ENCODE measurements around the gene DVL1. TPM values are rescaled to one million over a fixed set of nuclear protein-coding genes. Genes with fewer than 3 reads are reported as not detected.

Gene DVL1
- total and polyA plus RNA-seq, 9 of the 15 experiments (the other 6 are each of a cell fraction or from before 2014, with no cell fraction given), result 0.62 to 135 (median 24.3) TPM

- TF ChIP-seq SNRNP70 (optimal IDR thresholded peaks at IDR 0.05; ENCODE audit: low read depth, low read length), result no peak
- no peak for TF ChIP-seq MYBL2 (IDR thresholded peaks at IDR 0.05; ENCODE audit: low read depth)
- no peak for TF ChIP-seq MYBL2 (CRISPR knock-in tag; IDR thresholded peaks at IDR 0.05; ENCODE audit: borderline replicate concordance)
- TF ChIP-seq HDAC3 (IDR thresholded peaks at IDR 0.05; ENCODE audit: borderline replicate concordance, partially characterized antibody), result no peak
- no peak for TF ChIP-seq ZNF24 (IDR thresholded peaks at IDR 0.05)
- no peak for TF ChIP-seq MXI1 (IDR thresholded peaks at IDR 0.05; ENCODE audit: low read depth, low read length)
- TF ChIP-seq KDM1A (IDR thresholded peaks at IDR 0.05), result no peak
- no peak for TF ChIP-seq XRCC4 (IDR thresholded peaks at IDR 0.05; ENCODE audit: extremely low read depth, insufficient read depth, insufficient read length)
- no peak for TF ChIP-seq HIVEP1 (CRISPR knock-in tag; IDR thresholded peaks at IDR 0.05)
- TF ChIP-seq CXXC5 (CRISPR knock-in tag; IDR thresholded peaks at IDR 0.05), result peak; percentile 84
- TF ChIP-seq ZFX (CRISPR knock-in tag; IDR thresholded peaks at IDR 0.05), result peak; percentile 87
- no peak for TF ChIP-seq CC2D1A (IDR thresholded peaks at IDR 0.05)
- 0 out of 4 replicates have a peak, but pooled peaks have one; percentile 34 to 37 for TF ChIP-seq UBTF (IDR thresholded peaks at IDR 0.05; ENCODE audit: borderline replicate concordance in 1 of 2, low read depth in 2 of 2, low read length in 2 of 2)
- TF ChIP-seq LCOR (CRISPR knock-in tag; IDR thresholded peaks at IDR 0.05), result no peak
- TF ChIP-seq PHTF2 (CRISPR knock-in tag; IDR thresholded peaks at IDR 0.05), result no peak
- no peak for TF ChIP-seq MCM7 (IDR thresholded peaks at IDR 0.05)
- TF ChIP-seq SMARCA5 (IDR thresholded peaks at IDR 0.05), result no peak
- TF ChIP-seq GTF3C2 (IDR thresholded peaks at IDR 0.05; ENCODE audit: borderline replicate concordance, extremely low read depth, insufficient read length), result no peak
- TF ChIP-seq CHAMP1 (IDR thresholded peaks at IDR 0.05), result no peak
- no peak; a peak in 1 of 4 replicates for TF ChIP-seq NRF1 (conservative IDR thresholded peaks at IDR 0.05 in 1 of 2, IDR thresholded peaks at IDR 0.05 in 1 of 2)
- no peak for TF ChIP-seq KLF16 (IDR thresholded peaks at IDR 0.05)
- no peak for TF ChIP-seq ZNF146 (CRISPR knock-in tag; IDR thresholded peaks at IDR 0.05; ENCODE audit: unreplicated experiment)
- no peak for TF ChIP-seq FOXA1 (IDR thresholded peaks at IDR 0.05; ENCODE audit: borderline replicate concordance)
Measured at GRCh38 chr1:1349256-1350012, at the start of gene DVL1 (continued).
